Measurements from ENCODE around the gene RAB3A.

Gene RAB3A

DNA sequence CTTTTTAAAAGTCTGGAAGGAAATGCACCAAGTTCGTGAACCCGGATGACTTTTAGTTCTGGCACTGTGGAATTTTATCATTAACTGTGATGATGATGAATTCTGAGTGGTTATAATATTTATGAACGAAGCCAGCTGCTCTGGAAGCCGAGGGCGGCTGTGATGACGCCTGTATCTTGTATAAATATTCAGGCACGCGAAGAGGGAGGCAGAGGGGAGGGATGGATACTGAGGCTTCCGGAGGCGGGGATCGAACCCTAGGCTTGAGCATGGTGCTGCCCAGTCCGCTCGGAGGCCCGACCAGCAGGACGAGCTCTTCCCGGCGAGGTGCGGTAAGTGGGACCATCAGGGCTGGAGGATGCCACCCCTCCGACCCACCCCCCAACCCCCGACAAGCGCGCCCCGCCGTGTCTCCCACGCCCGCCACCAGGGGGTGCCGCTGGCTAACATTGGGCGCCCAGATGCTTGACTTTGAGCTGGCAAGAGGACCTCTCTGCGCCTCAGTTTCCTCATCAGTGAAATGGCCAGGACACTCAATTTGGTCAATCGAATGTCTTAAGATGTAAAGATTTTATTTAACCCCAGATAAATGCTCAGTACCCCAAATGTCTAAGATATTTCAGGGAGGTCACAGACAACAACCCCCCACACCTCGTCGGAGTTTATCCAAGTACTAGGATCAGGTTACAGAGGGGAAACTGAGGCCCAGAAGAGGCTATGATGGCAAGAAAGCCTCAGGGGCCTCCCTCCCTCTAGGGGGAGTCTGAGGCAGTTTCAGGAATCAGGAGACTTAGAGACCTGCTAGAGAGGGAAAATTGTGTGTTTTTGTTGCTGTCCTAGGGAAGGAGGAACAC, 4.5 kb upstream of the RAB3A start:
- no peaks in the 10 kb centered on the region for H3K27me3 ChIP-seq
- peaks cover 0 to 3% (median 0%) of the 10 kb centered on the region in 11 experiments; a peak in 1 of 22 replicates for H4K20me1 ChIP-seq
- no peak for TF ChIP-seq Cebpa-rat (IDR thresholded peaks at IDR 0.05)
- H3K9ac ChIP-seq = no peak overlapping the region
- H3K9me3 ChIP-seq (replicated peaks in 1 of 11) = no peaks in the 10 kb centered on the region
- peaks cover 9 to 27% (median 19%) of the 10 kb centered on the region in 10 experiments for H3K4me1 ChIP-seq
- no peak overlapping the region for H3K4me3 ChIP-seq
- H3K4me2 ChIP-seq = no peak overlapping the region
- peaks cover 0 to 6% (median 0%) of the 10 kb centered on the region in 11 experiments; a peak in 2 of 22 replicates for H3K36me3 ChIP-seq
- H3K27ac ChIP-seq = no peak overlapping the region

DNA sequence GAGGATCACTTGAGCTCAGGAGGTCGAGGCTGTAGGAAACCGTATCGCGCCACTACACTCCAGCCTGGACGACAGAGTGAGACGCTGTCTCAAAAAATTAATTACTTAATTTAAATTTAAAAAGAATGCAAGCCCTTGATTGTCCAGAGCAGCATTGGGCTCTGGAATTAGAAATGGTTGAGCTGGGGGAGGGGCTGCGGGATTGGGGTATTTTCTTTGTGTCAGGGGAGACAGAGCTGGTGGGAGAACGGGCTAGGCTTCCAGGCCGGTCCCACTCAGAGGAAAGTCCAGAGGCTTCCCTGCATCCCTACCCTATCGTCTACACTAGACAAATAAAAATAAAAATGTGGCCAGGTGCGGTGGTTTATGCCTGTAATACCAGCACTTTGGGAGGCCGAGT, 2.2 kb upstream of the RAB3A start:
- Histone ChIP-seq H3K4me1 (peaks cover 24 to 47% (median 36%) of the 10 kb centered on the region in 10 experiments), H3K4me3 (peak overlapping the region; percentile 67 to 83 (median 76); a peak in 19 of 20 replicates), H3K9ac (peak overlapping the region; percentile 84 to 95 (median 88); a peak in 21 of 22 replicates), H3K36me3 (peaks cover 0 to 9% (median 5%) of the 10 kb centered on the region in 11 experiments; a peak in 5 of 22 replicates), H3K27me3 (no peaks in the 10 kb centered on the region), H3K27ac (peak overlapping the region in 10 of 11 experiments; percentile 79 to 96 (median 91); a peak in 20 of 22 replicates), H3K4me2 (peak overlapping the region; percentile 83 to 100 (median 98)), H4K20me1 (peaks cover 0 to 21% (median 8%) of the 10 kb centered on the region in 11 experiments; a peak in 7 of 22 replicates), H3K9me3 (replicated peaks in 1 of 11) (no peaks in the 10 kb centered on the region)
- TF ChIP-seq Cebpa-rat (IDR thresholded peaks at IDR 0.05) = no peak

DNA sequence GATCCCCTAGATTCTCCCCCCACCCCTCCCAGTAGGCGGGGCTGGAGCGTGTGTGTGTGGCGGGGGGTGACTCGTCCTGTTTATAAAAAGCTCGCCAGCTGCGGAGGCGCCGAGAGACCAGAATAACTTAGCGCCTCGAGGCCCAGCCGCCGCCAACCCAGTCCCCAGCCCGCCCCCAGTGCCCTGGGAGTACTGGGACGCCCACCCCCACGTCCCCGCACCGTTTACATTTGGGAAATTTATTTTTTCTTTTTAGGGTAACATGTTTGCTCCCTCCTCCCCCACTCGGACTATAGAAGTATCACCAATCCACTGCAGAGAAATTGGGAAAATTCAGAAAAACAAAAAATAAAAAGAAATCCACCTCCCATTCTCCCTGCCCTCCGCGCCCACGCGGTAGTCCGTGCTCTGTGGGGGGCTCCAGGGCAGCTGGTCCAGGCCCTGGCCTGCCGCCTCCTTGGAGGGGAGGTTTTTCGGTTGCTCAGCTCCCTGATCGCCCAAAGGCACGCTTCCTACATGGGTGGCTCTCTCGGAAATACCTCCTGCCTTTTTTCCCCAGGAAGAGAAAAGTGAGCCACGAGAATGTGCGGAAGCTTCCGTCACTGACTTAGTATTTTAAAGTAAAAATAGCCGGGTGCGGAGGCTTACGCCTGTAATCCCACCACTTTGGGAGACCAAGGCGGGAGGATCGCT, 1.5 kb upstream of the RAB3A start:
- Histone ChIP-seq H3K4me3 (peak overlapping the region; percentile 67 to 83 (median 76)), H3K27ac (peak overlapping the region; percentile 79 to 96 (median 91)), H3K9me3 (replicated peaks in 1 of 11) (no peaks in the 10 kb centered on the region), H3K4me1 (peaks cover 24 to 51% (median 41%) of the 10 kb centered on the region in 10 experiments), H3K36me3 (peaks cover 0 to 11% (median 6%) of the 10 kb centered on the region in 11 experiments; a peak in 13 of 22 replicates), H3K4me2 (peak overlapping the region; percentile 83 to 100 (median 98)), H3K9ac (peak overlapping the region; percentile 84 to 95 (median 88)), H4K20me1 (peaks cover 0 to 21% (median 8%) of the 10 kb centered on the region in 11 experiments; a peak in 7 of 22 replicates), H3K27me3 (no peaks in the 10 kb centered on the region)
- no peak for TF ChIP-seq Cebpa-rat (IDR thresholded peaks at IDR 0.05)

DNA sequence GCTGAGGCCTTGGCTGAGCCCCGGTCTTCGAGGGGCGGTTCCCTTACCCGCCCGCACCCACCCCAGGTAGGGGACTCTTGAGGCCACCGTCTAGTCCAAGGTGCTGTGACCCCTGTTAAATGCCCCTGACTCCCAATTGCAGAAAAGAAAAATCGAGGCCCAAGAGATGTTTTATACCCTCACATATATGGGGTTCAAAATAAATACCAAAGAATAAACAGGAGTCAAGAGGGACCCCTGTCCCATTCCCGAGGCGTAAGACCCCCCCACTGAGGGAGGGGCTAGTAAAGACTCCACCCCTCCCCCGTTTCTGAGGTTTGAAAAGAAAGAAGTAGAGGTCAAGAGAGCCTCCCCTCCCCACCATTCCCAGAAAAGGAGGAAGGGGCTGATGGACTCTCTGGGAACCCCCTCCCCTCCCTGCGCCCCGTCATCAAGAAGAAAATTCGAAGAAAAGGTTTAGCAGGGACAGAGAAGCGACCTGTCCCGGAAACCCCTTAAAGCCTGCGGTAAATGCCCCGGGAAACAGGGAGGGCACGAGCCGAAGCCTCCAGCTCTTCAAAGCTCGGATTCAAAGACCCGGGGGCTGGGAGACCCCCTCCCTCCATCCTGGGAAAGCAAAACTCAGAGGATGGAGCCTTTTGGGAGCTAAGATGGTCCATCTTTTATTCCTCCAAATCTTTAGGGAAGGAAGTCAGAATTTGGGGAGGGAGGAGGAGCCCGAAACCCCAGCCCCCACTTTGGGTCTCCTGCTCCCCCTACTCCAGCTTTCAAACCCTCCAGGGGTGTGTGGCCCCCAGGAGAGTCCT, 755 bp upstream of the RAB3A start:
- H3K36me3 ChIP-seq = peaks cover 3 to 19% (median 14%) of the 10 kb centered on the region in 11 experiments; a peak in 19 of 22 replicates
- no peaks in the 10 kb centered on the region for H3K27me3 ChIP-seq
- peak overlapping the region; percentile 84 to 95 (median 88) for H3K9ac ChIP-seq
- no peak for TF ChIP-seq Cebpa-rat (IDR thresholded peaks at IDR 0.05)
- peak overlapping the region; percentile 67 to 83 (median 76) for H3K4me3 ChIP-seq
- peaks cover 0 to 21% (median 8%) of the 10 kb centered on the region in 11 experiments; a peak in 7 of 22 replicates for H4K20me1 ChIP-seq
- peak overlapping the region; percentile 79 to 96 (median 91) for H3K27ac ChIP-seq
- H3K4me2 ChIP-seq = peak overlapping the region; percentile 83 to 100 (median 98)
- peaks cover 24 to 53% (median 44%) of the 10 kb centered on the region in 10 experiments for H3K4me1 ChIP-seq
- no peaks in the 10 kb centered on the region for H3K9me3 ChIP-seq (replicated peaks in 1 of 11)

DNA sequence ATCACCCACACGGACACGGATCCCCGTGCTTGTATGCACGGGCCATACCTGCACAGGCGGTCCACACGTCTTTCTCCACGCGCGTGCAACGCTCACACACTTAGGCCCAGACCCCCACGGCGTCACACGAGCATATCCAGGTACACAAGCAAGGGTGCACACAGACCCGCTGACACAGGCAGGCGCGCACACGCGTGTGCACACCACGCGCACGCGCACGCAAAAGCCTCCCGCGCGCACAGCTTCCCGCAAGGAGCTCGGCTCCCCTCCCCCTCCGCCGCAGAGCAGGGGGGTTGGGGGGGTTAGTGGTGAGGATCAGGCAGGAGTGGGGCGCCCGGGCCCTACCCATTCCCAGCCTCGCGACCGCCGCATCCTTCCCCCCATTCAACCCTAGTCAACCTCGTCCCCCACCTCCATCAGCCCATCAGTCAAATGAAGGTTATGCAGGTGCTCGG, 407 bp downstream of the RAB3A start:
- Histone ChIP-seq H3K9me3 (replicated peaks in 1 of 11) (no peaks in the 10 kb centered on the region), H3K4me3 (peak overlapping the region; percentile 62 to 83 (median 74)), H3K27me3 (no peaks in the 10 kb centered on the region), H3K27ac (peak overlapping the region in 4 of 11 experiments; percentile 18 to 39 (median 38); a peak in 6 of 22 replicates), H4K20me1 (peaks cover 0 to 21% (median 8%) of the 10 kb centered on the region in 11 experiments; a peak in 7 of 22 replicates), H3K9ac (peak overlapping the region; percentile 26 to 74 (median 68); a peak in 21 of 22 replicates), H3K36me3 (peaks cover 15 to 31% (median 25%) of the 10 kb centered on the region in 11 experiments; a peak in 20 of 22 replicates), H3K4me1 (peaks cover 24 to 50% (median 44%) of the 10 kb centered on the region in 10 experiments), H3K4me2 (peak overlapping the region; percentile 91 to 100 (median 99))
- TF ChIP-seq Cebpa-rat (IDR thresholded peaks at IDR 0.05) = no peak

DNA sequence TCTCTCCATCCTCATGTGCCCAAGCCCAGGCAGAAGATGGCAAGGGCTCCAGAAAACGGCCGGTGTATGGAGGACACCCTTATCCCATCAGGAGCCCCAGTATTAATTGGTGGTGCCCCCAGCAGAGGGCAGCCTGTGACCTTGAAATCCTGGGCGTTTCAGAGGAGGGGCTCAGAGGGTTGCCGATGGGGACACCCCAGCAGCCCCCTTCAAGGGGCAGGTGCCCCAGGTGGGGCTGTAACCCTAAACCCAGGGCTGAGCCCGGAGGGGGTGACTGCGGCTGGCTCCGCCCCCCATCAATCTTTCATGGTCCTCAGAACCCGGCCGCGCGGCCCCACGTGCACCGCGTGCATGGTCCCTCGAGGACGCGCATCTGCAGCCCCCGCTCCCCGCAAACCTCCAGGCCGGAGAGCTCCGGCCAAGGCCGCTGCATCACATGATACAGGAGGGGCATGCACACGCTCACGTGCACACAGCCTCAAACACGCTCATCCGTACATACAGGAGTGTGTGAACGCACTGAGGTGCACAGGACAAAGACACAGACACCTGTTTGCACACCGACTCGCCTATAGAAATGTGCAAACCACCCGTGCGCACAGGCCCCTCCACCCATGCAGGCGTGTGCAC, 949 bp downstream of the RAB3A start:
- Histone ChIP-seq H3K9me3 (replicated peaks in 1 of 11) (no peaks in the 10 kb centered on the region), H3K27me3 (no peaks in the 10 kb centered on the region), H3K4me2 (peak overlapping the region; percentile 91 to 100 (median 99)), H3K9ac (peak overlapping the region; percentile 26 to 74 (median 68); a peak in 20 of 22 replicates), H3K36me3 (peaks cover 20 to 36% (median 31%) of the 10 kb centered on the region in 11 experiments; a peak in 20 of 22 replicates), H3K27ac (peak overlapping the region in 4 of 11 experiments; percentile 8 to 39 (median 28); a peak in 5 of 22 replicates), H4K20me1 (peaks cover 0 to 21% (median 8%) of the 10 kb centered on the region in 11 experiments; a peak in 7 of 22 replicates), H3K4me3 (peak overlapping the region; percentile 62 to 83 (median 74)), H3K4me1 (peaks cover 24 to 50% (median 44%) of the 10 kb centered on the region in 10 experiments)
- TF ChIP-seq Cebpa-rat (IDR thresholded peaks at IDR 0.05) = no peak

DNA sequence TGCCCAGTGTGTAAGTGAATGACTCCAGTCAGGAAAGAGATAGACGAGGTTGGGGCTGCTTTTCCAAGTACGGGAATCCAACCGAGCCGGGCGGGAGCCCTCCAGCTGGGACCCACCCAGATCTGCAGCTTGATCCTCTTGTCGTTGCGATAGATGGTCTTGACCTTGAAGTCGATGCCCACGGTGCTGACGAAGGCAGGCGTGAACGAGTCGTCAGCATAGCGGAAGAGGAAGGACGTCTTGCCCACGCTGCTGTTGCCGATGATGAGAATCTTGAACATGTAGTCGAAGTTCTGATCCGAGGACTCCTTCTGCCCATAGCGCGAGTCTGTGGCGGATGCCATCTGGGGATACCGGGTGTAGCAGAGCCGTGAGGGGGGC, 1.5 kb downstream of the RAB3A start:
- no peaks in the 10 kb centered on the region for H3K9me3 ChIP-seq (replicated peaks in 1 of 11)
- no peak for TF ChIP-seq Cebpa-rat (IDR thresholded peaks at IDR 0.05)
- peak overlapping the region in 2 of 11 experiments; percentile 18 to 39; a peak in 2 of 22 replicates for H3K27ac ChIP-seq
- peaks cover 0 to 21% (median 8%) of the 10 kb centered on the region in 11 experiments; a peak in 7 of 22 replicates for H4K20me1 ChIP-seq
- peak overlapping the region in 8 of 11 experiments; percentile 54 to 74 (median 72); a peak in 13 of 22 replicates for H3K9ac ChIP-seq
- H3K4me3 ChIP-seq = peak overlapping the region in 9 of 10 experiments; percentile 67 to 83 (median 74); a peak in 13 of 20 replicates
- H3K4me2 ChIP-seq = peak overlapping the region; percentile 91 to 100 (median 99)
- H3K36me3 ChIP-seq = peaks cover 25 to 41% (median 33%) of the 10 kb centered on the region in 11 experiments; a peak in 20 of 22 replicates
- peaks cover 24 to 50% (median 44%) of the 10 kb centered on the region in 10 experiments for H3K4me1 ChIP-seq
- H3K27me3 ChIP-seq = no peaks in the 10 kb centered on the region
